ENCODE data around the gene DUSP15.

DUSP15 gene

GRCh38 chr20:31903627-31904386 is 33.5 kb upstream of the DUSP15 start:
- Histone ChIP-seq H3K27me3 (ENCODE audit: insufficient read depth, poor library complexity, severe bottlenecking) (peaks cover 1% of the 10 kb centered on the region), H3K27ac (replicated peaks) (no peak overlapping the region), H3K4me3 (replicated peaks; ENCODE audit: insufficient read depth, low read length) (no peak overlapping the region)
- no peak for DNase-seq (ENCODE audit: low read depth in 1 of 2, low spot score in 1 of 2)
- TF ChIP-seq REST (IDR thresholded peaks at IDR 0.05; ENCODE audit: insufficient replicate concordance, low read depth) (no peak), POLR2AphosphoS5 (IDR thresholded peaks at IDR 0.05; ENCODE audit: low read depth) (no peak), GABPA (IDR thresholded peaks at IDR 0.05; ENCODE audit: low read depth) (no peak), SPI1 (IDR thresholded peaks at IDR 0.05; ENCODE audit: borderline replicate concordance, low read depth) (no peak)
- TF ChIP-seq, protein P1, sequence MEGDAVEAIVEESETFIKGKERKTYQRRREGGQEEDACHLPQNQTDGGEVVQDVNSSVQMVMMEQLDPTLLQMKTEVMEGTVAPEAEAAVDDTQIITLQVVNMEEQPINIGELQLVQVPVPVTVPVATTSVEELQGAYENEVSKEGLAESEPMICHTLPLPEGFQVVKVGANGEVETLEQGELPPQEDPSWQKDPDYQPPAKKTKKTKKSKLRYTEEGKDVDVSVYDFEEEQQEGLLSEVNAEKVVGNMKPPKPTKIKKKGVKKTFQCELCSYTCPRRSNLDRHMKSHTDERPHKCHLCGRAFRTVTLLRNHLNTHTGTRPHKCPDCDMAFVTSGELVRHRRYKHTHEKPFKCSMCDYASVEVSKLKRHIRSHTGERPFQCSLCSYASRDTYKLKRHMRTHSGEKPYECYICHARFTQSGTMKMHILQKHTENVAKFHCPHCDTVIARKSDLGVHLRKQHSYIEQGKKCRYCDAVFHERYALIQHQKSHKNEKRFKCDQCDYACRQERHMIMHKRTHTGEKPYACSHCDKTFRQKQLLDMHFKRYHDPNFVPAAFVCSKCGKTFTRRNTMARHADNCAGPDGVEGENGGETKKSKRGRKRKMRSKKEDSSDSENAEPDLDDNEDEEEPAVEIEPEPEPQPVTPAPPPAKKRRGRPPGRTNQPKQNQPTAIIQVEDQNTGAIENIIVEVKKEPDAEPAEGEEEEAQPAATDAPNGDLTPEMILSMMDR (IDR thresholded peaks at IDR 0.05; ENCODE audit: insufficient read depth, low read length), result no peak

GRCh38 chr20:31901615-31902014 is 31.3 kb upstream of the DUSP15 start:
- no peak overlapping the region for H3K27ac ChIP-seq (replicated peaks)
- DNase-seq (ENCODE audit: low read depth in 1 of 2, low spot score in 1 of 2), result no peak
- TF ChIP-seq, protein P1 (IDR thresholded peaks at IDR 0.05; ENCODE audit: insufficient read depth, low read length), result no peak
- no peak for TF ChIP-seq GABPA (IDR thresholded peaks at IDR 0.05; ENCODE audit: low read depth)
- no peak for TF ChIP-seq SPI1 (IDR thresholded peaks at IDR 0.05; ENCODE audit: borderline replicate concordance, low read depth)
- TF ChIP-seq POLR2AphosphoS5 (IDR thresholded peaks at IDR 0.05; ENCODE audit: low read depth), result no peak
- TF ChIP-seq REST (IDR thresholded peaks at IDR 0.05; ENCODE audit: insufficient replicate concordance, low read depth), result no peak
- peaks cover 2% of the 10 kb centered on the region for H3K27me3 ChIP-seq (ENCODE audit: insufficient read depth, poor library complexity, severe bottlenecking)
- H3K4me3 ChIP-seq (replicated peaks; ENCODE audit: insufficient read depth, low read length), result no peak overlapping the region

DNA sequence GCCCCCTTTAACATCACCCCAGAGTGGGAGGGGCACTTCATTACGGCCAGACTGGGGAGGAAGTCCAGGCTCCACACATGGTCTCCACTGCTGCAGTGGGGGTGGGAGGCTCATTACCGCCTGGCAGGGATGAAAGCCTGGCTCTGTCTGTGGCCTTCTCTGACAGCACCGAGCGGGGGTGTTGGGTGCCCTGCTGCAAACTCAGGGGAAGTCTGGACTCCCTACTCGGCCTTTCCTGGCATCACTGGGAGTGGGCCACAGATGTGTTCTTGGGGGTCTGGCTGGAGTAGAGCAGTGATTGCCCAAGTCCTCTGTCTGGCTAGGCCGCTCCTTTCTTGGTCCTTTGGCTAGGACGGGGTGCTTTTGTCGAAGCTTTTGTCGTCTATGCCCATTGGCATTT is 27.2 kb upstream of the DUSP15 start:
- TF ChIP-seq POLR2AphosphoS5 (IDR thresholded peaks at IDR 0.05; ENCODE audit: low read depth) (no peak), SPI1 (IDR thresholded peaks at IDR 0.05; ENCODE audit: borderline replicate concordance, low read depth) (no peak), GABPA (IDR thresholded peaks at IDR 0.05; ENCODE audit: low read depth) (no peak), REST (IDR thresholded peaks at IDR 0.05; ENCODE audit: insufficient replicate concordance, low read depth) (no peak)
- TF ChIP-seq, protein P1 (IDR thresholded peaks at IDR 0.05; ENCODE audit: insufficient read depth, low read length), result no peak
- H3K27ac ChIP-seq (replicated peaks), result no peak overlapping the region
- no peak overlapping the region for H3K4me3 ChIP-seq (replicated peaks; ENCODE audit: insufficient read depth, low read length)
- peaks cover 2% of the 10 kb centered on the region for H3K27me3 ChIP-seq (ENCODE audit: insufficient read depth, poor library complexity, severe bottlenecking)
- DNase-seq (ENCODE audit: low read depth in 1 of 2, low spot score in 1 of 2), result no peak

All from HL-60 (cell line).